NCI-H2081 (cell line): ENCODE measurements around the gene IMPG2.

ENCODE experiments used
- DNase-seq, 2 experiments: peaks; one replicate each; lab custom pipeline; 2025; lab: John Stamatoyannopoulos, UW

IMPG2 gene

GRCh38 chr3:101184111-101184510 is 136.3 kb downstream of the IMPG2 start:
- DNase-seq, result no peak

GRCh38 chr3:101183151-101183550 is 137.2 kb downstream of the IMPG2 start:
- no peak for DNase-seq

- no peak for DNase-seq
Measured at GRCh38 chr3:101182734-101183133, 137.6 kb downstream of the IMPG2 start.

- DNase-seq, result no peak
Measured at GRCh38 chr3:101181801-101182200, 138.6 kb downstream of the IMPG2 start.

- no peak for DNase-seq
Measured at GRCh38 chr3:101179637-101180036, 140.7 kb downstream of the IMPG2 start.

- no peak for DNase-seq
Measured at GRCh38 chr3:101177577-101177976, 142.8 kb downstream of the IMPG2 start.
